NCI-H1436 (cell line): ENCODE measurements around the gene ARID3B.

Source experiments
- DNase-seq: peaks from one replicate; lab custom pipeline; 2025; lab: John Stamatoyannopoulos, UW

ARID3B gene

DNA sequence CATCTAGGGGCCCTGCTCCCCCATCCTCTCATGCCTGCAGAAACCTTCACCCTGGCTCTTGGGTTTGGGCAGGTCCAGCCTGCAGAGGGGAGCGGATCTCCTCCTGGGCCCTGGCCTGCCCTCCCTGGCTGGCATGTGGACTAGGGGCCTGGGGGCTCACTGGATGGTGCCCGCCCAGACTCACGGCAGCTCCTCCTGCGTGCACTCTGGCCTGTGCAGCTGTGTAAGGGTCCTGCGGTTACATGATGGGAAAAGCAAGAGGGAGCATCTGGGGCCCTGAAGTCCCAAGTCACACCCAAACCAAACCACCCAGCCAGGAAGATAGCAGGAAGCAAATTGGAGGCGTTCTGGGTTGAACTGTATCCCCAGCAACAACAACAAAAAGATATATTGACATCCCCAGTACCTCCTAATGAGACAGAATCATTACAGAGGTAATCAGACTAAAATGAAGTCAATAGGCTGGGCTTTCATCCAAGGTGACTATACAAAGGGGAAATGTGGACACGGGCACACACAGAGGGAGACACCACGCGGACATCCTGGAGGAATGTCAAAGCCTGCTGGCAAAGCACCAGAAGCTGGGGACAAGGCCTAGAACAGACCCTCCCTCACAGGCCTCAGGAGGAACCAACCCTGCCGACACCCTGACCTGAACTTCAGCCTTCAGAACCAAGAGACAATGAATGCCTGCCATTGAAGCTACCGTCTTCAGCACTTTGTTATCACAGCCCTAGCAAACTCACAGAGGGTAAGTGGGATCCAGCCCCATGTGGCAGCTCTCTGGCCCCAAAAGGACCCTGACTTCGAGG is 64.2 kb downstream of the ARID3B start:
- no peak for DNase-seq

DNA sequence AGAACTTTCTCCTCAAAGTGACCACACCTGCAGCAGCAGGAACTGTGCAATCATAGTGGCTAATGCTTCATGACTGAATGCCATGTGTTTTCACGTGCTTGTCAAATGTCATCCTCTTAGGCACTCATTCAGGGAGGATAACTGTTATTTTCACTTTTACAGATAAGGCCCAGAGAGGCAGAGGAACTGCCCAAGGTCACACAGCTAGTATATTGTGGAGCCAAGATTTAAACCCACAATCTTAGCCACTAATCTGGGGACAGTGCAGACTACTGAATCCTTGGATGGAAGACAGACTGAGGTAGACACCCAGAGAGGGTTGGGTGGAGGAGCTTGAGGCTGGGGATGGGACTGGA is 64.8 kb downstream of the ARID3B start:
- DNase-seq, result no peak

DNA sequence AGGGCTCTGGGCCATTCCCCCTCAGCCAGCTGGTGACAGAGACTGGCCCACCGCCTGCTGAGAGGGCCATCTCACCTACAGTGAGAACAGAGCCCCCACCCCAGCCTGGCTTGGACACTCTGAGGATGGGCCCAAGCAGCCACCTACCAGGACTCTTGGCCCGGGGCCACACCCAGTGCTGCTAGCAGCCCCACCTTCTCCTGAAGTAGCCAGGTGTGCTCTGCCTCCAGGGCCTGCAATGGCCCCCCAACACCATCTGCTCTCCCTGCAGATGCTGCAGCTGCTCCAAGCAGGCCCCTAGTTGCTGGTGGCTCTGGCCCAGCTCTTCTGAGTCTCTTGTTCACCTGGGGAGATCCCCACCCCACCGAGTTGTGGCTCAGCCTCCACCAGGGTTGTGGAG is 67.8 kb downstream of the ARID3B start:
- no peak for DNase-seq

- no peak for DNase-seq
These were observed 68.9 kb downstream of the ARID3B start for GRCh38 chr15:74609938-74610301.

DNA sequence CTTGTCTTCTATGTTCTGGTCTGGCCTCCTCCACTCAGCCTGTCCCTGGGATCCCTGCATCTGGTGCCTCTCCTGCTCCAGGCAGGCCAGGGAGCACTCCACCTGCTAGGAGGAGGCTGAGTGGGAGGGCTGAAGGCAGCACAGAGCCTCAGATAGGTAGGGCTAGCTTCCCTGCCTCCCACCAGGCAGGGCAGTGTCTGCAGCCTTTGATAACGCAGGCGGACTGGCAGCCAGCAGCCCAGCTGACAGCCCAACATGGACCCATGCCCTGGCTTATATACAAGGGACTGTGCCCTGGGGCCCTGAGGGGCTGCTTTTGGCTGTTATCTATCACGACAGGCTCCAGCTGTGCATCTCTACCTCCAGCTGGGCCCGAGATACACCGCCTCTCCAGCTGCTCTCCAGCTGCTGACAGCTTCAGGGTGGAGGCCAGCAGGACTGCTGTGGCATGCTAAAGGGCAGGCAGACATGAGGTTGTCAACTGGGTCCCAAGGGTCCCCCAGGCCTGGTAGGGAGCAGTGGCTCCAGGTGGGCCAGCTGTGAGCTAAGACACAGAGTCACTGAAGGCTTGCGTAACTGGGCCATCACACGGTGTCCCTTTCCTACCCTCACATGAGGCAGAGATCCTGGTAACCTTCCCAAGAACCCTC is 69.4 kb downstream of the ARID3B start:
- no peak for DNase-seq

DNA sequence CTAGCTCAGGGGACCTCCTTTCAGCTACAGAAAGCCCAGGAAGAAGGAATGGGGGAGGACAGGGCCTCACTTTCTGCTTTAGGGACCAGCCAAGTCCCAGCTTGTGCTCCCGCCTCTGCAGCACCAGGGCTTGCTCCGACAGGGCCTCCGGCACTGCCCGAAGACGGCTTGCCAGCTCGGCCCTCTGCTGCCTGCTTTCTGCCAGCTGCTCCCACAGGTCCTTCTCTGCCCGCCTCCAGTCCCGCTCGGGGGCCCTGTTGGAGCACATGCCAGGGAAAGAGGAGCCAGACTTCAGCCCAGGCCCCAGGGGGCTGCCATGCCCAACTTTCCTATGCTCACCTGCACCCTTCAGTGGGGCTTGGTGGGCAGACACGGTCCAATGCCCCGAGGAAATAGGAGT is 70.3 kb downstream of the ARID3B start:
- no peak for DNase-seq

- DNase-seq, result no peak
These were observed 70.8 kb downstream of the ARID3B start for GRCh38 chr15:74611834-74612233.

GRCh38 chr15:74612677-74613076 is 71.7 kb downstream of the ARID3B start:
- DNase-seq, result no peak

- no peak for DNase-seq
These were observed 72.3 kb downstream of the ARID3B start for GRCh38 chr15:74613089-74613952.

- no peak for DNase-seq
These were observed 73.1 kb downstream of the ARID3B start for GRCh38 chr15:74613953-74614743.

DNA sequence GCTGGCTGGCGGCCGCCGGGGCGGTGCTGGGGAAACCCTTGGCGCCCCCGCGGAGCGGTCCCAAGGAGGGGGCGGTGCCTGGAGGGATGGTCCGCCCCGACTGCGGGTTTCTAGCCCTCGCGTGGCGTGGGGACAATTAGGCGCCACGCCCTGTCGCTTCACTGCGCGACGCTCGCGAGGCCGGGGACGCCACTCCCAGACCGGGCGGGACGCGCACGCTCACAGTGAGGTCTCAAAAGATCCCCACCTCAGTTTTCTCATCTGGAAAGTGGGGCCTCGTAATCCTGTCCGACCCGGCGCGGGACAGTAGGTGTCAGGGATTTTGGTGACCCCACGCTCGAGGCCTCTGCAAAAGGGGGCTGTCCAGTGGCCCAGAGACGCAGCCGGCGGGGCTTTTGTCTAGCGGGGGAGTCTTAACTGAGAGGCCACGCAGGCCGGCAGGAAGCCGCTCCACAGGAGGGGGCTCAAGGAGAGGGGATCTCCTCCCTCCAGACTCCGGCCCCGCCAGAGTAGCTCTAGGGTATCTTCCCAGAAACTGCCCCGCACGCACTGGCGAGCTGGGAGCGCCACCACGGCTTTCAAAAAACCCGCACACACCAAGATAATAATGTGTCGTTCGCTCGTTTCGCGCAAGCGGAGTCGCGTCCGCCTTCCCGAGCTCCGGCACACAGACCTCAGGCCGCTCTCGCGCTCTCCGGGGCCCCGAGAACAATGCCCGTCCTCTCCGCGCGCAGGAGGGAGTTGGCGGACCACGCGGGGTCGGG is 73.9 kb downstream of the ARID3B start:
- peak; percentile 78 for DNase-seq

DNA sequence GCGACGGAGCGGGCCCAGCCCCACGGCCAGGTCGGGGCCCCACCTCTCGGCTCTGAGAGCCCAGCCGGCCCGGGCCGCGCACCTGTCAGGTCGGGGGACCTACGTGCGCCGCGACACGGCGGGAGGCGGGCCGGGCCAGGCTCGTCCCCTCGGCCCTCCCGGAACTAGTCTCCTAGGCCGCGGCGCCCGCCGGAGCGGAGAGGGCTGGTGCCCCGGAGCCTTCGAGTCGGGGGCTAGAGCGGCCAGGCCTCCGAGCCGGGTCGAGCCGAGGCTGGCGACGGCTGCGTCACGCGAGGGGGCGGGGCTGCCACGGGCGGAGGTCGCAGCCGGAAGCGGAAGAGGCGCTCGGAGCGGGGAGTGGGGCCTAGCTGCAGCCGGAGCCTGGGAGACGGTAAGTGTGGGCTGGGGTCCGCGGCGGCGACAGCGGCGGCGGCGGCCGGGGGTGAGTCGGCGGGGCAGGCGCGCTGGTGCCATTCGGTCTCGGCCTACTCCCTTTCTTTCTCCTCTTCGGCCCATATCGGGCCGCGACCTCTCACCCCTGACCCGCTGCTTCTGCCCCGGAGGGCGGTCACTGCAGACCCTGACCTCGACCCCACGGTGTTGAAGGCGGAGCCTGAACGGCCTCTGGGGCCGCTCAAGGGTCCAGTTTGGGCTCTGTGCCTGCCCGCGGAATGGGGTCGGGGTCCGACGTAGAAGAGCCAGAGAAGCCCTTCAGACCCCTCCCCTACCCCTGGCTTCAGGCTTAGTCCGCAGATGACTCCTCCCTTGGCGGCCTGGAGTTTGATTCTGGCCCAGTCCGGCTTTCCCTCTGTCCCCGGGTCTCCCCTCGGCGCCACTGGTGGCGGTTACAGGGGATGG is 74.7 kb downstream of the ARID3B start, which contains the start of gene CLK3:
CLK3 (plus strand) TSS at position 329 of the 858 bp plus-strand sequence. CDS start 3,361 bp downstream, outside the sequence.
- DNase-seq, result peak; percentile 95

- DNase-seq, result peak; percentile 10
These were observed 75.4 kb downstream of the ARID3B start for GRCh38 chr15:74616366-74616939.

DNA sequence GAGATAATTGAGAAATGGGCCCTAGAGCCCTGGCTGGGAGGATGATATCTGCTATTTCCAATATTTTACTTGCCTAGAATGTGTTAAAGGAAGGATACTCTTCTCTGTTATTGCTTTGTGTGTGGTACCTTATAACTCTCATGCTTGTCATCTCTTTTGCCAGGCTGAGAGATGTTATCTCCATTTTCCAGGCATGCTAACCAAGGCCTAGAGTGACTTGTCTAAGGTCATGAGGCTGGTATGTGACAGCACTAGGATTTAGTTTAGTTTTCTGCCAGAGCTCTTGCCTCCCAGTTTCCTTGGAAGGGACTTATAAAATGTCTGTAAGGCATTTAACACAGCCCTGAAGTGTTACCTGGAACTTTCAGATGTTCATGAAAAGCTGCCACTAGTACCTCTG is 76.0 kb downstream of the ARID3B start:
- DNase-seq, result no peak

DNA sequence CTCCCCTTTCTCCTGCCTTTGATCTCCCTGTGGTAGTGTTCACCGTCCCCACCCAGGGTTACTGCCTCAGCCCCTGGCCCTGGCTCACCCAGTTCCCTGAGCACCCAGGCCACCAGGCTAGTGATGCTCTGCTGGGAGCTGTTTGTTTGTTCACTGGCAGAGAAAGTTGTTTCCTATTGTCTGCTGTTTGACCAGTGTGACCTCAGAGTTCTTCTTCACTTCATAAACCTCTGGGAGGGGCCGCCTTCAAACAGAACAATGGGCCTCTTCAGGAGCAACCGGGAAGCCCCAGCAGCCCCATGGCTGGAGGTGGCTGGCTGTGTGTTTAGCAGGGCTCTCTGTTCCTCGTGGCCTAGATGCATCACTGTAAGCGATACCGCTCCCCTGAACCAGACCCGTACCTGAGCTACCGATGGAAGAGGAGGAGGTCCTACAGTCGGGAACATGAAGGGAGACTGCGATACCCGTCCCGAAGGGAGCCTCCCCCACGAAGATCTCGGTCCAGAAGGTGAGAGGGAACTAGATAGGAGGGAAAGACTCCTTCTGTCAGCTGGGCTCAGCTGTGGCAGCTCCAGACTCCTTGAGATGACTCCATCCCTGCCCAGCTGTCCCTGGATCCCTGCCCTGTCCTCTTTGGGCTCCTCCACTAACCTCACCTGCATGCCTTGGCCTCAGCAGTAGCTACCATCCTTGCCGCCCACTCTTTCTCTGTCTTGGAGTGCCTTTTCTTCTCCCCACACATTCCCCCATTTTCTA is 78.0 kb downstream of the ARID3B start:
- DNase-seq, result no peak

GRCh38 chr15:74619916-74620635 is 79.1 kb downstream of the ARID3B start:
- DNase-seq, result no peak

GRCh38 chr15:74620636-74621545 is 79.9 kb downstream of the ARID3B start:
- peak; percentile 56 for DNase-seq
